Kasumi-1 (cell line): ENCODE measurements around the gene PRICKLE2.

ENCODE experiments used
- DNase-seq, 2 experiments: peaks; one replicate each; lab custom pipeline; 2025; lab: John Stamatoyannopoulos, UW

PRICKLE2 gene

GRCh38 chr3:64224826-64225610 lies at the start of gene PRICKLE2:
TSS of gene PRICKLE2 (minus strand) at chr3:64225466. CDS start at chr3:64198927, 26,539 bp downstream.
- DNase-seq, result no peak

- no peak for DNase-seq
These were observed 47.6 kb upstream of the PRICKLE2 start for GRCh38 chr3:64272842-64273241.

- DNase-seq, result no peak
These were observed 47.0 kb upstream of the PRICKLE2 start for GRCh38 chr3:64272271-64272670.

- no peak for DNase-seq
These were observed 46.4 kb upstream of the PRICKLE2 start for GRCh38 chr3:64271631-64272030.

GRCh38 chr3:64270866-64271260 lies 45.6 kb upstream of the PRICKLE2 start:
- no peak for DNase-seq

GRCh38 chr3:64270142-64270865 lies 45.0 kb upstream of the PRICKLE2 start:
- DNase-seq, result no peak

- DNase-seq, result no peak
These were observed 43.7 kb upstream of the PRICKLE2 start for GRCh38 chr3:64268926-64269325.

- DNase-seq, result no peak
These were observed 42.7 kb upstream of the PRICKLE2 start for GRCh38 chr3:64267721-64268604.

- no peak for DNase-seq
These were observed 41.7 kb upstream of the PRICKLE2 start for GRCh38 chr3:64266983-64267382.

- DNase-seq, result no peak
These were observed 41.0 kb upstream of the PRICKLE2 start for GRCh38 chr3:64266065-64266931.

- no peak for DNase-seq
These were observed 40.4 kb upstream of the PRICKLE2 start for GRCh38 chr3:64265646-64266045.

- no peak for DNase-seq
These were observed 39.3 kb upstream of the PRICKLE2 start for GRCh38 chr3:64264501-64265109.

- no peak for DNase-seq
These were observed 37.4 kb upstream of the PRICKLE2 start for GRCh38 chr3:64262574-64263114.

GRCh38 chr3:64260431-64260830 lies 35.2 kb upstream of the PRICKLE2 start:
- DNase-seq, result no peak

GRCh38 chr3:64259636-64260035 lies 34.4 kb upstream of the PRICKLE2 start:
- DNase-seq, result no peak

GRCh38 chr3:64257100-64257755 lies 32.0 kb upstream of the PRICKLE2 start:
- no peak for DNase-seq

GRCh38 chr3:64255741-64256340 lies 30.6 kb upstream of the PRICKLE2 start:
- no peak for DNase-seq

GRCh38 chr3:64254443-64254842 lies 29.2 kb upstream of the PRICKLE2 start:
- no peak for DNase-seq

- no peak for DNase-seq
These were observed 28.4 kb upstream of the PRICKLE2 start for GRCh38 chr3:64253689-64254088.

- DNase-seq, result no peak
These were observed 25.8 kb upstream of the PRICKLE2 start for GRCh38 chr3:64251019-64251418.
